Adrenal gland (tissue), 12 donors: ENCODE results near the gene SOCS2. TPM values are rescaled to one million over a fixed set of nuclear protein-coding genes. Genes with fewer than 3 reads are reported as not detected.
A peak's percentile ranks its signal among the peaks of the same experiment; 100 is the strongest.

ENCODE experiments used
- DNase-seq, 7 donors: peaks; one replicate each; pipeline ENCODE4 v3.0.0-alpha.2; 2019 to 2020
- H3K27ac ChIP-seq, 5 donors: fragments of 200-600 bp; sonication (generic) in 4 of 5; 1 replicate in 3 of 5; 2 replicates in 2 of 5; pipeline versions ENCODE4 v1.5.1 to v1.8.0; 2016 to 2020; ENCODE audit warnings: mild to moderate bottlenecking in 1 of 5
- H3K27me3 ChIP-seq: fragments of 200-600 bp; 2 replicates; pipeline ENCODE4 v1.8.0; 2021
- H3K36me3 ChIP-seq, 2 donors: fragments of 200-600 bp; replicated peaks in 1 of 2; 1 replicate in 1 of 2; 2 replicates in 1 of 2; pipeline versions ENCODE4 v1.5.1 to v1.8.0; 2018 to 2022
- H3K4me1 ChIP-seq, 2 donors: fragments of 200-600 bp; replicated peaks in 1 of 2; 1 replicate in 1 of 2; 2 replicates in 1 of 2; pipeline versions ENCODE4 v1.5.1 to v1.8.0; 2018 to 2021
- H3K4me3 ChIP-seq, 4 donors: fragments of 200-600 bp; sonication (generic) in 3 of 4; one replicate each; pipeline ENCODE4 v1.5.1; 2016 to 2018
- H3K9me3 ChIP-seq, 3 donors: fragments of 200-600 bp; sonication (generic) in 1 of 3; replicated peaks in 1 of 3; 1 replicate in 2 of 3; 2 replicates in 1 of 3; pipeline versions ENCODE4 v1.5.1 to v1.8.0; 2016 to 2021
- POLR2A ChIP-seq, 2 donors: fragments of 450-650 bp; IDR thresholded peaks; one replicate each; pipeline ENCODE4 v1.6.1; 2017; ENCODE audit warnings: antibody characterized with exemption in 2 of 2, mild to moderate bottlenecking in 2 of 2, moderate library complexity in 1 of 2
- WGBS, 4 donors: extraction: QIAGEN DNeasy Blood & Tissue Kit in 2 of 4; methylation state at CpG; one replicate each; pipeline versions ENCODE4 v1.1.5 to v1.1.7; 2013 to 2017; 5-methylcytosine and 5-hydroxymethylcytosine counted together
- intact Hi-C, 2 donors: fragments of 100-400 bp; cut with DNase I; formaldehyde crosslinking; loops; one replicate each; pipeline versions ENCODE4 v1.14.1 to v1.15.0; 2022 to 2023
- polyA plus RNA-seq, 3 donors: library from polyadenylated mRNA; stranded (reverse); fragments of 200-250 nt in 2 of 3; fragments of 350-450 nt in 1 of 3; fragmentation: Illumina TruSeq in 1 of 3; extraction: RNeasy Lipid Tissue Mini Kit (QIAGEN cat#74804) in 1 of 3; gene quantifications; one replicate each; pipeline ENCODE4 v1.2.3, GENCODE V29; 2013 to 2014
- total RNA-seq, 9 donors: library from RNA; depleted of rRNA in 4 of 9; stranded (reverse); fragments of >200 nt in 4 of 9; fragments of 120-200 nt in 1 of 9; fragmentation: NEBNext Ultra II Directional in 1 of 9; extraction: Animal tissue kit (Norgen Biotek cat#: 25700) in 1 of 9; gene quantifications; one replicate each; pipeline versions ENCODE4 v1.1.0 to v1.2.4, GENCODE V29; 2013 to 2023
- TF ChIP-seq, protein P1 (sequence below), 6 experiments: fragments of 450-650 bp in 4 of 6; fragments of 200-600 bp in 2 of 6; sonication (generic) in 1 of 6; IDR thresholded peaks; 1 replicate in 5 of 6; 2 replicates in 1 of 6; pipeline versions ENCODE4 v1.5.1 to v1.8.0; 2016 to 2021; ENCODE audit warnings: antibody characterized with exemption in 6 of 6, mild to moderate bottlenecking in 2 of 6, moderate library complexity in 1 of 6
- donor health status: healthy with polysubstance abuse.
- donor health status: Bipolar disorder and iron deficiency.
- donor health status: DM: yes; HTN: yes; CAD: no.
- donor health status: DM: no; HTN: no; CAD: no.
- donor health status: DM: no; HTN: no; CAD: no.
- donor health status: DM: yes; HTN: yes; CAD: no.

The SOCS2 gene
- total and polyA plus RNA-seq, 12 donors = 28.2 to 66.4 (median 43.6) TPM

DNA sequence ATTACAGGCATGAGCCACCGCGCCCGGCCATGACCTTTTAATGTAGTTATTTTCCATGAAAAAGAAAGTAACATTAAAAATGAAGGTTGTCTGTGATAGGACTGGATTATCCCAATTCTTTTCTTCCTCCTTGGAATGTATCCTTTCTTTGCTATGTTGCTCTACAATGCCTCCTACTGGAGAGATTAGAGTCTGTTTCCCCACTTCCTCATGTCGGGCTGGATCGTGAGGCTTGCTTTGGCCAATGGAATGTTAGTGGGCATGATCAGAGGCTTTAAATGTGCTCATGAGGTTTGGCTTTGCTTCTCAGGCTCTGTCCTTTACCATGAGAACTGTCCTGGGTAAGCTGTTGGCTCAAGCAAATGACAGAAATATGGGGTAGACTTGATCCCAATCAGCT is 34.7 kb upstream of the SOCS2 start:
- Histone ChIP-seq H3K27me3 (no peaks in the 10 kb centered on the region), H3K4me1 (no peaks in the 10 kb centered on the region), H3K36me3 (no peaks in the 10 kb centered on the region), H3K27ac (no peak overlapping the region), H3K9me3 (no peaks in the 10 kb centered on the region), H3K4me3 (no peak overlapping the region)
- DNase-seq = no peak
- 80 to 91% (median 90%) methylated on average over 5 of the region's 5 CpGs for WGBS, 4 donors
- intact Hi-C loops = no loop called here
- TF ChIP-seq POLR2A (IDR thresholded peaks at IDR 0.05) = no peak
- TF ChIP-seq, protein P1, sequence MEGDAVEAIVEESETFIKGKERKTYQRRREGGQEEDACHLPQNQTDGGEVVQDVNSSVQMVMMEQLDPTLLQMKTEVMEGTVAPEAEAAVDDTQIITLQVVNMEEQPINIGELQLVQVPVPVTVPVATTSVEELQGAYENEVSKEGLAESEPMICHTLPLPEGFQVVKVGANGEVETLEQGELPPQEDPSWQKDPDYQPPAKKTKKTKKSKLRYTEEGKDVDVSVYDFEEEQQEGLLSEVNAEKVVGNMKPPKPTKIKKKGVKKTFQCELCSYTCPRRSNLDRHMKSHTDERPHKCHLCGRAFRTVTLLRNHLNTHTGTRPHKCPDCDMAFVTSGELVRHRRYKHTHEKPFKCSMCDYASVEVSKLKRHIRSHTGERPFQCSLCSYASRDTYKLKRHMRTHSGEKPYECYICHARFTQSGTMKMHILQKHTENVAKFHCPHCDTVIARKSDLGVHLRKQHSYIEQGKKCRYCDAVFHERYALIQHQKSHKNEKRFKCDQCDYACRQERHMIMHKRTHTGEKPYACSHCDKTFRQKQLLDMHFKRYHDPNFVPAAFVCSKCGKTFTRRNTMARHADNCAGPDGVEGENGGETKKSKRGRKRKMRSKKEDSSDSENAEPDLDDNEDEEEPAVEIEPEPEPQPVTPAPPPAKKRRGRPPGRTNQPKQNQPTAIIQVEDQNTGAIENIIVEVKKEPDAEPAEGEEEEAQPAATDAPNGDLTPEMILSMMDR (IDR thresholded peaks at IDR 0.05) = peak in 1 of 6 experiments; percentile 12

DNA sequence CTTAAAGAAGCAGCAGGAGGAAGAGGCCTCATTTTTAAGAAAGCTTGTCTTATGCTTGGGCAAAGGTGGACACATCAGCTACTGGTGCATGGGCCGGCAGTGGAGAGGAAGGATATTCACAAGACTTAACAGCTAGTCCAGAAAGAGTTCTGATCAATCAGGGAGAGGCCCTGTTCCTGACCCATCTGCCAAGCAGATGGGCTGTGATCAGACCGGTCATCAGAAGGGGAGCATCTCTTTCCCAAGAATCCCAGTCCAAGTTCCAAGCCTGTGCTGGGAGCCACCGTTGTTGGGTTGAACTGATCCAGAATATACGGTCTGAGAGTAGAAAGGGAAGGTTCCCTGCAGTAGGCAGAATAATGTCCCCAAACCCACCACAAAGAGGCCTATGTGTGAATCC is 32.7 kb upstream of the SOCS2 start:
- 93 to 96% (median 94%) methylated on average over 4 of the region's 4 CpGs for WGBS, 4 donors
- Histone ChIP-seq H3K27ac (no peak overlapping the region), H3K9me3 (no peaks in the 10 kb centered on the region), H3K27me3 (no peaks in the 10 kb centered on the region), H3K36me3 (no peaks in the 10 kb centered on the region), H3K4me1 (no peaks in the 10 kb centered on the region), H3K4me3 (no peak overlapping the region)
- TF ChIP-seq, protein P1 (IDR thresholded peaks at IDR 0.05) = no peak
- TF ChIP-seq POLR2A (IDR thresholded peaks at IDR 0.05) = no peak
- no peak for DNase-seq
- intact Hi-C loops = no loop called here

GRCh38 chr12:93540466-93540865 is 32.0 kb upstream of the SOCS2 start:
- H3K27ac ChIP-seq = peak overlapping the region in 1 of 5 donors; percentile 5
- H3K36me3 ChIP-seq = no peaks in the 10 kb centered on the region
- TF ChIP-seq POLR2A (IDR thresholded peaks at IDR 0.05) = no peak
- TF ChIP-seq, protein P1 (IDR thresholded peaks at IDR 0.05) = no peak
- no peaks in the 10 kb centered on the region for H3K9me3 ChIP-seq
- DNase-seq = no peak
- no peak overlapping the region for H3K4me3 ChIP-seq
- 57 to 82% (median 69%) methylated on average over 1 of the region's 1 CpG for WGBS, 4 donors
- no peaks in the 10 kb centered on the region for H3K27me3 ChIP-seq
- H3K4me1 ChIP-seq = no peaks in the 10 kb centered on the region
- intact Hi-C loops = no loop called here

- H3K4me1 ChIP-seq = no peaks in the 10 kb centered on the region
- no peak for DNase-seq
- no peak overlapping the region for H3K27ac ChIP-seq
- TF ChIP-seq, protein P1 (IDR thresholded peaks at IDR 0.05) = no peak
- no peak for TF ChIP-seq POLR2A (IDR thresholded peaks at IDR 0.05)
- no peaks in the 10 kb centered on the region for H3K27me3 ChIP-seq
- H3K4me3 ChIP-seq = no peak overlapping the region
- H3K36me3 ChIP-seq = no peaks in the 10 kb centered on the region
- H3K9me3 ChIP-seq = no peaks in the 10 kb centered on the region
- WGBS, 4 donors = 60 to 71% (median 63%) methylated on average over 4 of the region's 4 CpGs
- intact Hi-C loops = no loop called here
Measured at GRCh38 chr12:93541578-93542225, 30.8 kb upstream of the SOCS2 start.
